Endothelial cell of umbilical vein (primary cell): ENCODE measurements around the gene MGST1. TPM values are rescaled to one million over a fixed set of nuclear protein-coding genes. Genes with fewer than 3 reads are reported as not detected.

Source experiments
- BruUV-seq: library from RNA; stranded (reverse); fragments of 400-500 nt; replicated peaks from 2 replicates; lab custom pipeline; 2021; lab: Mats Ljungman, UMichigan
- CTCF ChIA-PET: fragments of 300-600, 350-600 bp; sonication (Branson Sonifier 250); formaldehyde crosslinking; loops from one replicate; lab custom pipeline; 2021; ENCODE audit warnings: antibody characterized with exemption, inconsistent platforms; lab: Charles Lee
- POLR2A ChIA-PET: fragments of 300-600, 350-600 bp; sonication (Branson Sonifier 250); formaldehyde crosslinking; loops from one replicate; lab custom pipeline; 2021; ENCODE audit warnings: antibody characterized with exemption, inconsistent platforms; lab: Charles Lee
- DNase-seq: peaks from one replicate; pipeline ENCODE4 v3.0.0-alpha.2; 2011; ENCODE audit warnings: low read depth, low spot score
- FAIRE-seq: peaks from 2 replicates; lab custom pipeline; 2011; peaks lifted over from hg19 to GRCh38; lab: Jason Lieb, UNC
- H2AFZ ChIP-seq: 2 replicates; pipeline ENCODE4 v1.6.0; 2012; ENCODE audit warnings: low read depth, low read length, control low read depth, inconsistent platforms
- H3K27ac ChIP-seq: 2 replicates; pipeline ENCODE4 v1.5.1; 2011; ENCODE audit warnings: low read depth, mild to moderate bottlenecking, control low read depth, low read length, moderate library complexity; ENCODE audit not compliant: insufficient read depth
- H3K27me3 ChIP-seq, 2 experiments: 2 replicates each; pipeline versions ENCODE4 v1.6.0 to v1.6.1; 2011; ENCODE audit warnings: low read length in 2 of 2, mixed read lengths in 1 of 2; ENCODE audit not compliant: control insufficient read depth in 2 of 2, insufficient read depth in 2 of 2
- H3K36me3 ChIP-seq, 2 experiments: 2 replicates in 1 of 2; 3 replicates in 1 of 2; pipeline ENCODE4 v1.5.1; 2011; ENCODE audit warnings: low read length in 2 of 2, mild to moderate bottlenecking in 1 of 2, moderate library complexity in 1 of 2; ENCODE audit not compliant: control insufficient read depth in 2 of 2, insufficient read depth in 2 of 2; ENCODE audit errors: extremely low read depth in 1 of 2
- H3K4me1 ChIP-seq: 3 replicates; pipeline ENCODE4 v1.5.1; 2011; ENCODE audit warnings: mild to moderate bottlenecking, low read length; ENCODE audit not compliant: control insufficient read depth, insufficient read depth; ENCODE audit errors: extremely low read depth
- H3K4me2 ChIP-seq: 2 replicates; pipeline ENCODE4 v1.6.1; 2011; ENCODE audit warnings: low read length, control low read depth, mixed read lengths; ENCODE audit not compliant: insufficient read depth
- H3K4me3 ChIP-seq, 3 experiments: fragments of 200-600 bp in 1 of 3; sonication (generic), shearing (Covaris generic) in 1 of 3; replicated peaks in 1 of 3; 2 replicates each; pipeline ENCODE4 v1.5.1; 2011 to 2016; ENCODE audit warnings: control low read depth in 3 of 3, low read length in 3 of 3, mild to moderate bottlenecking in 2 of 3, inconsistent platforms in 1 of 3, low read depth in 1 of 3, moderate library complexity in 1 of 3; ENCODE audit not compliant: insufficient read depth in 1 of 3
- H3K79me2 ChIP-seq: 2 replicates; pipeline ENCODE4 v1.6.0; 2012; ENCODE audit warnings: low read length, inconsistent platforms; ENCODE audit not compliant: control insufficient read depth, insufficient read depth
- H3K9ac ChIP-seq: replicated peaks from 2 replicates; pipeline ENCODE3; 2011; ENCODE audit warnings: low read length, control low read depth; ENCODE audit not compliant: insufficient read depth; ENCODE audit errors: extremely low read depth
- H3K9me1 ChIP-seq: replicated peaks from 3 replicates; pipeline ENCODE4 v1.6.0; 2011; ENCODE audit warnings: mild to moderate bottlenecking, low read length; ENCODE audit not compliant: control insufficient read depth, insufficient read depth; ENCODE audit errors: extremely low read depth
- H3K9me3 ChIP-seq: replicated peaks from 2 replicates; pipeline ENCODE4 v1.5.1; 2012; ENCODE audit warnings: low read length, inconsistent platforms; ENCODE audit not compliant: control insufficient read depth, insufficient read depth
- H4K20me1 ChIP-seq: replicated peaks from 2 replicates; pipeline ENCODE3; 2011; ENCODE audit warnings: mild to moderate bottlenecking, low read length; ENCODE audit not compliant: control insufficient read depth, insufficient read depth; ENCODE audit errors: extremely low read depth
- EZH2 ChIP-seq: IDR thresholded peaks from 2 replicates; pipeline ENCODE4 v1.6.1; 2012; ENCODE audit warnings: borderline replicate concordance, low read depth, mild to moderate bottlenecking, moderate library complexity, low read length, inconsistent platforms; ENCODE audit not compliant: severe bottlenecking
- FOS ChIP-seq: IDR thresholded peaks from 2 replicates; pipeline ENCODE4 v1.6.1; 2011; ENCODE audit warnings: mild to moderate bottlenecking, low read length, moderate library complexity, borderline replicate concordance; ENCODE audit not compliant: insufficient read depth
- GATA2 ChIP-seq: IDR thresholded peaks from 2 replicates; pipeline ENCODE4 v1.7.0; 2011; ENCODE audit warnings: low read depth, mild to moderate bottlenecking, moderate library complexity, mixed read lengths, low read length; ENCODE audit not compliant: insufficient read length, insufficient read depth
- JUN ChIP-seq: IDR thresholded peaks from 2 replicates; pipeline ENCODE4 v1.6.1; 2011; ENCODE audit warnings: borderline replicate concordance, low read depth; ENCODE audit not compliant: insufficient read length, insufficient read depth
- MYC ChIP-seq: IDR thresholded peaks from one replicate; pipeline ENCODE4 v1.6.1; 2011; ENCODE audit warnings: mild to moderate bottlenecking, low read depth, low read length
- POLR2A ChIP-seq: IDR thresholded peaks from 2 replicates; pipeline ENCODE4 v1.6.1; 2012; ENCODE audit warnings: low read depth, mild to moderate bottlenecking, control low read depth, low read length
- POLR2AphosphoS5 ChIP-seq: IDR thresholded peaks from 2 replicates; pipeline ENCODE4 v1.6.1; 2012; ENCODE audit warnings: low read depth, mild to moderate bottlenecking, control low read depth, low read length, moderate library complexity; ENCODE audit not compliant: insufficient read depth
- dilution Hi-C: fragments of 300-500 bp; cut with MboI; formaldehyde crosslinking; loops from one replicate; pipeline ENCODE4 v1.15.0; 2019; ENCODE audit warnings: low sequenced_read_pairs; ENCODE audit not compliant: extremely low pct_ligation_motif_present
- intact Hi-C: fragments of 100-400 bp; cut with micrococcal nuclease; formaldehyde crosslinking; loops from one replicate; pipeline ENCODE4 v1.10.0; 2022
- polyA plus RNA-seq, 4 experiments: library from polyadenylated mRNA; depleted of rRNA in 3 of 4; stranded (reverse) in 3 of 4; unstranded in 1 of 4; fragments of >200 nt; gene quantifications; 2 replicates each; pipeline versions ENCODE4 v1.2.1 to v1.2.3, GENCODE V29; 2011 to 2012; ENCODE audit warnings: missing spikeins in 1 of 4
- total RNA-seq: library from RNA; stranded (reverse); gene quantifications from 2 replicates; pipeline ENCODE4 v1.2.3, GENCODE V29; 2021
- TF ChIP-seq, protein P1 (sequence below): IDR thresholded peaks from 2 replicates; pipeline ENCODE4 v1.6.1; 2011; ENCODE audit not compliant: insufficient read depth, insufficient read length
- TF ChIP-seq, protein P2 (sequence below), 2 donors: IDR thresholded peaks; 1 replicate in 1 of 2; 2 replicates in 1 of 2; pipeline ENCODE4 v1.5.1; 2011; ENCODE audit warnings: low read length in 2 of 2, mild to moderate bottlenecking in 2 of 2, moderate library complexity in 2 of 2, control low read depth in 1 of 2, inconsistent platforms in 1 of 2, low read depth in 1 of 2; ENCODE audit not compliant: insufficient read depth in 1 of 2; ENCODE audit errors: extremely low read depth in 1 of 2

MGST1 gene
- total and polyA plus RNA-seq, 2 donors (not counting 3 experiments of a cell fraction or from before 2014, with no cell fraction given), result 131 to 170 TPM

GRCh38 chr12:16310934-16311333 lies 36.5 kb upstream of the MGST1 start:
- BruUV-seq, result no TSS peak
- Histone ChIP-seq H3K27me3 (no peaks in the 10 kb centered on the region), H3K4me2 (no peak overlapping the region), H3K27ac (no peak overlapping the region), H3K9me3 (no peaks in the 10 kb centered on the region), H3K9ac (no peak overlapping the region), H2AFZ (no peak overlapping the region), H3K4me1 (no peaks in the 10 kb centered on the region), H3K9me1 (no peaks in the 10 kb centered on the region), H4K20me1 (no peaks in the 10 kb centered on the region), H3K79me2 (no peaks in the 10 kb centered on the region), H3K36me3 (no peaks in the 10 kb centered on the region), H3K4me3 (no peak overlapping the region)
- dilution Hi-C loops, result no loop called here
- POLR2A ChIA-PET, result no interaction called here
- intact Hi-C loops, result no loop called here
- FAIRE-seq (no peak), DNase-seq (no peak)
- no peak for TF ChIP-seq POLR2AphosphoS5
- TF ChIP-seq POLR2A, result no peak
- TF ChIP-seq, protein P1, sequence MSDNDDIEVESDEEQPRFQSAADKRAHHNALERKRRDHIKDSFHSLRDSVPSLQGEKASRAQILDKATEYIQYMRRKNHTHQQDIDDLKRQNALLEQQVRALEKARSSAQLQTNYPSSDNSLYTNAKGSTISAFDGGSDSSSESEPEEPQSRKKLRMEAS, result no peak
- TF ChIP-seq JUN, result no peak
- no peak for TF ChIP-seq FOS
- TF ChIP-seq, protein P2, sequence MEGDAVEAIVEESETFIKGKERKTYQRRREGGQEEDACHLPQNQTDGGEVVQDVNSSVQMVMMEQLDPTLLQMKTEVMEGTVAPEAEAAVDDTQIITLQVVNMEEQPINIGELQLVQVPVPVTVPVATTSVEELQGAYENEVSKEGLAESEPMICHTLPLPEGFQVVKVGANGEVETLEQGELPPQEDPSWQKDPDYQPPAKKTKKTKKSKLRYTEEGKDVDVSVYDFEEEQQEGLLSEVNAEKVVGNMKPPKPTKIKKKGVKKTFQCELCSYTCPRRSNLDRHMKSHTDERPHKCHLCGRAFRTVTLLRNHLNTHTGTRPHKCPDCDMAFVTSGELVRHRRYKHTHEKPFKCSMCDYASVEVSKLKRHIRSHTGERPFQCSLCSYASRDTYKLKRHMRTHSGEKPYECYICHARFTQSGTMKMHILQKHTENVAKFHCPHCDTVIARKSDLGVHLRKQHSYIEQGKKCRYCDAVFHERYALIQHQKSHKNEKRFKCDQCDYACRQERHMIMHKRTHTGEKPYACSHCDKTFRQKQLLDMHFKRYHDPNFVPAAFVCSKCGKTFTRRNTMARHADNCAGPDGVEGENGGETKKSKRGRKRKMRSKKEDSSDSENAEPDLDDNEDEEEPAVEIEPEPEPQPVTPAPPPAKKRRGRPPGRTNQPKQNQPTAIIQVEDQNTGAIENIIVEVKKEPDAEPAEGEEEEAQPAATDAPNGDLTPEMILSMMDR (IDR thresholded peaks at IDR 0.05; ENCODE audit: extremely low read depth in 1 of 2, insufficient read depth in 1 of 2, low read depth in 1 of 2, low read length in 2 of 2), result no peak
- TF ChIP-seq MYC, result no peak
- CTCF ChIA-PET, result no interaction called here

GRCh38 chr12:16323010-16323409 lies 24.4 kb upstream of the MGST1 start:
- no peaks in the 10 kb centered on the region for H3K4me1 ChIP-seq
- no peaks in the 10 kb centered on the region for H4K20me1 ChIP-seq
- BruUV-seq, result no TSS peak
- CTCF ChIA-PET, result no interaction called here
- POLR2A ChIA-PET, result no interaction called here
- no peaks in the 10 kb centered on the region for H3K9me3 ChIP-seq
- no peak for FAIRE-seq
- no peaks in the 10 kb centered on the region for H3K36me3 ChIP-seq
- H3K9ac ChIP-seq, result no peak overlapping the region
- no peak overlapping the region for H2AFZ ChIP-seq
- dilution Hi-C loops (no loop called here), intact Hi-C loops (no loop called here)
- no peak for TF ChIP-seq POLR2AphosphoS5
- no peak for TF ChIP-seq EZH2
- no peak for TF ChIP-seq MYC
- TF ChIP-seq, protein P1, result no peak
- TF ChIP-seq GATA2, result no peak
- TF ChIP-seq, protein P2 (IDR thresholded peaks at IDR 0.05; ENCODE audit: extremely low read depth in 1 of 2, insufficient read depth in 1 of 2, low read depth in 1 of 2, low read length in 2 of 2), result no peak
- DNase-seq, result no peak
- H3K79me2 ChIP-seq, result no peaks in the 10 kb centered on the region
- H3K9me1 ChIP-seq, result no peaks in the 10 kb centered on the region
- H3K4me2 ChIP-seq, result no peak overlapping the region
- H3K4me3 ChIP-seq, result no peak overlapping the region
- no peak overlapping the region for H3K27ac ChIP-seq
- H3K27me3 ChIP-seq, result no peaks in the 10 kb centered on the region
